Fibroblast of lung (primary cell): ENCODE data around the gene SLC9A5.

Experiments used
- EZH2 ChIP-seq: IDR thresholded peaks from 2 replicates; pipeline ENCODE4 v1.5.1; 2012; ENCODE audit warnings: low read length, control low read depth, mild to moderate bottlenecking; ENCODE audit errors: missing control alignments
- TF ChIP-seq, protein P1 (sequence below), 2 donors: IDR thresholded peaks in 1 of 2; conservative IDR thresholded peaks in 1 of 2; 1 replicate in 1 of 2; 2 replicates in 1 of 2; pipeline ENCODE4 v1.5.1; 2011 to 2012; ENCODE audit warnings: low read length in 2 of 2, control low read depth in 1 of 2, inconsistent platforms in 1 of 2, low read depth in 1 of 2, mild to moderate bottlenecking in 1 of 2

DNA sequence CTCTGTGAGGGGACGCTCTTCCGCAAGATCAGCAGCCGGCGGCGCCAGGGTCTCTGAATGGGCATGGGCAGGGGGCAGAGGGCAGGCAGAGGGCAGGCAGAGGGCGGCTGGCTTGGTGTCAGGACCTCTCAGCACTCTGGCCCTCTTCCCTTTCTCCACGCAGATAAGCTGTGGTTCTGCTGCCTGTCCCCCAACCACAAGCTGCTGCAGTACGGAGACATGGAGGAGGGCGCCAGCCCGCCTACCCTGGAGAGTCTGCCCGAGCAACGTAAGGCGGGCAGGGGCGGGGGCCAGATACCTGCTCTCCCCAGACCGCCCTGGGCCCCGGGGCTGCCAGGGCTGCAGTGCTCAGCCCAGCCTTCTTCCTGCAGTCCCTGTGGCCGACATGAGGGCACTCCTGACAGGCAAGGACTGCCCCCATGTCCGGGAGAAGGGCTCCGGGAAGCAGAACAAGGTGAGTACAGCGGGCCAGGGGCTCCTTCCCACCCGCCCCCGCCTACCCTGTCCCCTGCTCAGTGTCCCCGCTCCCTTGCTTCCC lies 45.8 kb upstream of the SLC9A5 start:
- TF ChIP-seq, protein P1, sequence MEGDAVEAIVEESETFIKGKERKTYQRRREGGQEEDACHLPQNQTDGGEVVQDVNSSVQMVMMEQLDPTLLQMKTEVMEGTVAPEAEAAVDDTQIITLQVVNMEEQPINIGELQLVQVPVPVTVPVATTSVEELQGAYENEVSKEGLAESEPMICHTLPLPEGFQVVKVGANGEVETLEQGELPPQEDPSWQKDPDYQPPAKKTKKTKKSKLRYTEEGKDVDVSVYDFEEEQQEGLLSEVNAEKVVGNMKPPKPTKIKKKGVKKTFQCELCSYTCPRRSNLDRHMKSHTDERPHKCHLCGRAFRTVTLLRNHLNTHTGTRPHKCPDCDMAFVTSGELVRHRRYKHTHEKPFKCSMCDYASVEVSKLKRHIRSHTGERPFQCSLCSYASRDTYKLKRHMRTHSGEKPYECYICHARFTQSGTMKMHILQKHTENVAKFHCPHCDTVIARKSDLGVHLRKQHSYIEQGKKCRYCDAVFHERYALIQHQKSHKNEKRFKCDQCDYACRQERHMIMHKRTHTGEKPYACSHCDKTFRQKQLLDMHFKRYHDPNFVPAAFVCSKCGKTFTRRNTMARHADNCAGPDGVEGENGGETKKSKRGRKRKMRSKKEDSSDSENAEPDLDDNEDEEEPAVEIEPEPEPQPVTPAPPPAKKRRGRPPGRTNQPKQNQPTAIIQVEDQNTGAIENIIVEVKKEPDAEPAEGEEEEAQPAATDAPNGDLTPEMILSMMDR (conservative IDR thresholded peaks at IDR 0.05 in 1 of 2, IDR thresholded peaks at IDR 0.05 in 1 of 2; ENCODE audit: low read depth in 1 of 2, low read length in 2 of 2), result no peak
- no peak for TF ChIP-seq EZH2
